ENCODE results near the gene PEAR1. TPM values are rescaled to one million over a fixed set of nuclear protein-coding genes. Genes with fewer than 3 reads are reported as not detected.

The PEAR1 gene
- total RNA-seq, 2 experiments from 2014 or later: not detected

DNA sequence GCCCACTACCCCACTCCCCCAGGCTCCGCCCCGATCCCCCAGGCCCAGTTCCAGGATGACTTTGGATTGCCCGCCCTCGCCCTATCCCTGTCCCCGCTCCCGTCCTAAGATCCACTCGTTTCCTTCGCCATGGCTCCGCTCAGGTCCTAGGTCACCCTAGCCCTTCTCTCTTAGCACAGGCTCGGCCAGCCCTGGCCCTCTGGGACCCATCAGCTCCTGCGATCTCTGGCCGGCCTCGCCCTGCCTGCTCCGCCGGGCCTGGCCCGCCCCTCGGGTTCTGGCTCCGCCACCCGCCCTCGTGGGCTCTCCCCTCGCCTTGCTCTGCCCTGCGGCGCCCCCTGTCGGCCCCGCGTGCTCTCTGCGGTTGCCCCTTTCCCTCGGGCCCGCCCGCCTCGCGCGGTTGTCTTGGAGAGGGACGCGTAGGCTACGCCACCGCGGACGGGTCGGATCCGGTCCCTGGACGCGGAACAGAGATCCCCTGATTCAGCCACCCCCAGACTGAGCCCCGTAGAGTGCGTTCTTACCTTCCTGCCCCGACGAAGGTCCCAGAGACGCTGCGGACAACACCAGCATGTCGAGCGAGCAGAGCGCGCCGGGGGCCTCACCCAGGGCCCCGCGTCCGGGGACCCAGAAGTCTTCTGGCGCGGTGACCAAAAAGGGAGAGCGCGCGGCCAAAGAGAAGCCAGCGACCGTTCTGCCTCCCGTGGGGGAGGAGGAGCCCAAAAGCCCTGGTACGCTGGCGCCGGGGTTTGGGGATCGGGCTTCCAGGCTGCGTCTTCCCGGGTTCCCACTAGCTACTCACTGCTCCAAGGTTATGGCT lies 26.9 kb downstream of the PEAR1 start, which contains the start of gene LRRC71:
LRRC71 (plus strand) TSS at position 400 of the 820 bp plus-strand sequence; CDS start at position 572, 172 bp downstream.
- CTCF ChIA-PET (ENCODE audit: unreplicated experiment): no interaction called here
- Histone ChIP-seq H4K20me1 (ENCODE audit: insufficient read depth, low read length) (no peaks in the 10 kb centered on the region), H3K9me2 (ENCODE audit: insufficient read depth, low read length) (no peaks in the 10 kb centered on the region), H3K4me2 (ENCODE audit: low read length) (no peak within 1 kb of the TSS), H3K36me3 (ENCODE audit: insufficient read depth, low read length) (no peaks in the 10 kb centered on the region), H3K9me3 (ENCODE audit: low read length) (no peaks in the 10 kb centered on the region), H2AFZ (ENCODE audit: low read length) (no peak within 1 kb of the TSS), H3K4me3 (ENCODE audit: low read depth, low read length, poor library complexity, severe bottlenecking) (no peak within 1 kb of the TSS), H3K79me2 (ENCODE audit: insufficient read depth, low read depth, low read length) (no peaks in the 10 kb centered on the region), H3K27ac (ENCODE audit: low read depth, low read length, poor library complexity, severe bottlenecking) (no peak within 1 kb of the TSS), H3K4me1 (ENCODE audit: insufficient read depth, low read length, poor library complexity, severe bottlenecking) (no peaks in the 10 kb centered on the region)
- no TSS peak for BruUV-seq (replicated peaks)
- POLR2A ChIA-PET: no interaction called here
- TF ChIP-seq EZH2phosphoT487 (IDR thresholded peaks at IDR 0.05; ENCODE audit: borderline replicate concordance, low read depth, low read length): no peak
- TF ChIP-seq CTCF (conservative IDR thresholded peaks at IDR 0.05; ENCODE audit: low read length): peak; percentile 56
- DNase-seq (ENCODE audit: low spot score): no peak
- intact Hi-C loops (cut with micrococcal nuclease; ENCODE audit: unreplicated experiment): no loop called here

DNA sequence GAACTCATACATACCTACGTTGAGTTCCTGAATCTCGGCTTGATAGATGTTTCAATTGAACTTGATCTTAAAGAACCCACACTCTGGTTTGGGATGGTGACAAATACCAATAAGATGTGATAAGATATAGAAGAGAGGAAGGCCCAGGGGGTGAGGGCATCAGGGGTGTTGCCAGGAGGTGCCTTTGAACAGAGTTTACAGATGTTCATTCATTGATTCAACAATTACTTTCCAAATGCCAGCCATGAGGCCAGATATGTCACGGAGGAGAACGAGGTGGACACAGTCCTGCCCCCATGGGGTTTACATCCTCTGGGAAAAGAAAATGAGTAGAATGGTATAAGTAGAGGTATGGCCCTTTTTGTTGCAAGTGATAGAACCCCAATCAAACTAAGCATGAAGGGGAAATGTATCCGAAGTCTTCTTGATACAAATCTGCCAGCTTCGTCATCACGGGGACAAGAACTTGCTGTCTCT lies 27.6 kb downstream of the PEAR1 start:
- H2AFZ ChIP-seq (ENCODE audit: low read length): no peak overlapping the region
- no peaks in the 10 kb centered on the region for H3K79me2 ChIP-seq (ENCODE audit: insufficient read depth, low read depth, low read length)
- H3K9me2 ChIP-seq (ENCODE audit: insufficient read depth, low read length): no peaks in the 10 kb centered on the region
- intact Hi-C loops (cut with micrococcal nuclease; ENCODE audit: unreplicated experiment): no loop called here
- TF ChIP-seq CTCF (conservative IDR thresholded peaks at IDR 0.05; ENCODE audit: low read length) (no peak), EZH2phosphoT487 (IDR thresholded peaks at IDR 0.05; ENCODE audit: borderline replicate concordance, low read depth, low read length) (no peak)
- no peak overlapping the region for H3K4me3 ChIP-seq (ENCODE audit: low read depth, low read length, poor library complexity, severe bottlenecking)
- ChIA-PET POLR2A (no interaction called here), CTCF (ENCODE audit: unreplicated experiment) (no interaction called here)
- no peak overlapping the region for H3K4me2 ChIP-seq (ENCODE audit: low read length)
- H3K4me1 ChIP-seq (ENCODE audit: insufficient read depth, low read length, poor library complexity, severe bottlenecking): no peaks in the 10 kb centered on the region
- no peaks in the 10 kb centered on the region for H4K20me1 ChIP-seq (ENCODE audit: insufficient read depth, low read length)
- DNase-seq (ENCODE audit: low spot score): no peak
- no peak overlapping the region for H3K27ac ChIP-seq (ENCODE audit: low read depth, low read length, poor library complexity, severe bottlenecking)
- BruUV-seq (replicated peaks): no TSS peak
- H3K9me3 ChIP-seq (ENCODE audit: low read length): no peaks in the 10 kb centered on the region
- H3K36me3 ChIP-seq (ENCODE audit: insufficient read depth, low read length): no peaks in the 10 kb centered on the region
